Activated CD4-positive, alpha-beta T cell treated with anti-CD3 and anti-CD28 coated beads for 48 hours (primary cell): Measurements from ENCODE around the gene CCDC3.
"Not testable (repeated sequence)": the region's sequence is repeated elsewhere in the genome, so short reads cannot be mapped to it uniquely, and the experiment has no call there.

Experiments
- DNase-seq: peaks from one replicate; pipeline ENCODE4 v3.0.0-alpha.2; 2020

Gene CCDC3

DNA sequence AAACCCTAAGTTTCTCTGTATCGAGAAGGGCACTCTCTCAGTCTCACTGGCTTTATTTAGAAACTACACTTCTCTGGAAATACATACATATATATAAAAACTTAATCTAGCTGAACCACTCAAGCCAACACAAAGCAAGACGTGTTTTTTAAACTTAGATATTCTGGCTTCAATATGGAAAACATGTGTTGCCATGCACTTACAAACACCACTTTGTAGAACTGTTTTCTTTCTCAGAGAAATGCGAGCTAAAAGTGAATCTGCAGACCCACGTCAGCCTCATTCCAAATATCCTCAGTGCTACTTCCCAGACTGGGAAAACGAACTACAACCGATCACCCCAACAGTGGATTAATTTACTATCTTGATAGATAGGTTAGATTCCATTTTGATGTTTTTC, 1.7 kb downstream of the CCDC3 start:
- DNase-seq, result no peak

- no peak for DNase-seq
Measured at GRCh38 chr10:12995425-12995861, 6.1 kb downstream of the CCDC3 start.

DNA sequence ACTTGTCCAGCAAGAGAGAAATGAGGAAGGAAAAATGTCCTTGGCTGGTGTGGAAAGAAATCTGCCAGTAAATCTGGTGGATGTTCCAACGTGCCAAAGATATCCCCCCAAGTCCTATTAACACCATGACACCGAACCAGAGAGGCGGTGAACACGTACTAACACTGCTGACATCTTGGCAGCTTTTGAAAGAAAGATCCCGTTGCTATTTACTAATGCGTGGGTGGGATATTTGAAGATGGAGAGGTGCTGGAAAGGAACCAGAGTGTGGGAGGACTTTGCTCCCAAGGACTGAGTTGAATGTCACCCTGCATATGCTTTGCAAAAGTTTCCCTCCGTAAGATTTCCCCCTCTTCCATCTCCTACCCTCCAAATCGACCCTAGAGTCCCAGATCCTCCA, 7.9 kb downstream of the CCDC3 start:
- DNase-seq, result no peak

DNA sequence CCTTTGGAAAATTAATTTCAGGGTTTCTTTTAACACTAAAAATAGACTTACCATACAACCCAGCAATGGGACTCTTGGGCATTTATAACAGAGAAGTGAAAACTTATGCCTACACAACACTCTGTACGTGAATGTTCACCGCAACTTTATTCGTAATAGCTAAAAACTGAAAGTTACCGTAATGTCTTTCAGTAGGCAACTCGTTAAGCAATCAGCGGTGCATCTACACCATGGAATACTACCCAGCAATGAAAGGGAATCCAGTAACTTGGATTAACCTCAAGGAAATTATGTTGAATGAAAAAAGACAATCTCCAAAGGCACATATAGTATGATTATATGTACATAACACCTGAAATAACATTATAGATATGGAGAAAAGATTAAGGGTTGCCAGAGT, 16.2 kb downstream of the CCDC3 start:
- no peak for DNase-seq

DNA sequence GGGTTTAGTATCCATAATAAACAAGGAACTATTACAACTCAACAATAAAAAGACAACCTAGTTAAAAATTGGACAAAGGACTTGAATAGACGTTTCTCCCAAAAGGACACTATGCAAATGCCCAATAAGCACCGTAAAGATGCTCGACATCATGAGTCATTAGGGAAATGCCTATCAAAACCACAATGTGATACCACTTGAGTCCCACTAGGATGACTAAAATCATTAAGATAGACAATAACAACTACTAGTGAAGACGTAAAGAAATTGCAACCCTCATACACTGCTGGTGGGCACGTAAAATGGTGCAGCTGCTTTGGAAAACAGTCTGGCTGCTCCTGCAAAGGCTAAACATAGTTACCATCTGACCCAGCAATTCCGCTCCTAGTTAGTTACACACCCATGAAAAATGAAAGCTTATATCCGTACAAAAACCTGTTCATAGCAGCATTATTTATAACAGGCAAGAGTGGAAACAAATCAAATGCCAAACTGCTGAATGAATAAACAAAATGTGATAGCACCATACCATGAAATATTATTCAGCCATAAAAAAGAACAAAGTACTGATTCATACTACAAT, 17.3 kb downstream of the CCDC3 start:
- DNase-seq, result no peak

GRCh38 chr10:12983568-12983967, 17.9 kb downstream of the CCDC3 start:
- not testable (repeated sequence) for DNase-seq

DNA sequence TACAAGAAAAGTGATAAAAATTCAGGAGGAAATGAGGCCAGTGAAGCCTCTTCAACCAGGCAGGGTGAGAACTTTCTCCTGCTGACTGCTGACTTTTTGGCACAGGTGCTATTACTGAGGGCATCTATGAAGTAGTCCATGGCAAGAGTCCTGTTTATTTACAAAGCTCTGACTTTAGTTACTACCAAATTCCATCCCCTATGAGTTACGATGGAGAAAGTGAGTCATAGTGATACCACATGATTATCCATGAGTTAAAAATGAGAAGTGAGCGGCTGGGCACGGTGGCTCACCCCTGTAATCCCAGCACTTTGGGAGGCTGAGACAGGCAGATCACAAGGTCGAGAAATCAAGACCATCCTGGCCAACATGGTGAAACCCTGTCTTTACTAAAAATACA, 19.9 kb downstream of the CCDC3 start:
- DNase-seq, result no peak

DNA sequence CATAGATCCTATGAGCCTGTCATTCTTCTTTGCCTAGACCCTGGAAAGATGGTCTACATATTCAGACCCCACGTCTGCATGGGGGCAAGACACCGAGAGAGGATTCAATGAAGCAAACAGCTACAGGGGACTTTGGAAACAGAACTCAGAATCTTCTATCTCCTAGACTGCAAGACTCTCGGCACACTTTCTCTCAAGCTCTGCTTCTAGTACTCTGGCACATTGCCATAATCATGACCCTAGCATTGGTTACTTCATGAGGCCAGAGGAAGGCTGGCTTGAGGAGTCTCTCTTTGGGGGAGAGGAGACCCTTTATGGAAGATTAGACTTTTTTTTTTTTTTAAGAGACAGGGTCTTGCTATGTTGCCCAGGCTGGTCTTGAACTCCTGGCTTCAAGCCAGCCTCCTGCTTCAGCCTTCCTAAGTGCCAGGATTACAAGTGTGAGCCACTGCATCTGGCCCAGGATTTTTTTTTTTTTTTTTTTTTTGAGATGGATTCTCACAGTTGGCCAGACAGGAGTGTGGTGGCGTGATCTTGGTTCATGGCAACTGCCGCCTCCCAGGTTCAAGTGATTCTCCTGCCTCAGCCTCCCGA, 20.7 kb downstream of the CCDC3 start:
- no peak for DNase-seq

- DNase-seq, result no peak
Measured at GRCh38 chr10:12980102-12980661, 21.3 kb downstream of the CCDC3 start.

- no peak for DNase-seq
Measured at GRCh38 chr10:12978891-12979290, 22.6 kb downstream of the CCDC3 start.

DNA sequence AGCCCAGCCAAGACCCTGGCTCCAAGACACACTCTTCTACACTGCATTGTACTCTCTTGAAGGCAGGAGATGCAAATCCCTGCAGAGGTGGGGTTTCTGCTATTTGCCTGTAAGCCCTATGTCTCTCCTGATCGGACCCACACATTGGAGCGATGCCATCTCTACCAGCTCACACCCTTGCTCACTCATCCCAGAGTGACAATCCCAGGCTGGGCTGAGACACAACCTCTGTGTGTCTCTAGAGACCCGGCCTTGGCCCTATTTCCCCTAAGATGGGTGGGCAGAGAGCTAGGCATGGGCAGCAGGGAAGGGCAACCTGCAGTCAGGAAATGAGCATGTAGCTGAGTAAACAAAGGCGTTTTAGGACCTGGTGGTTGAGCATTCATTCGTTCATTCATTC, 25.6 kb downstream of the CCDC3 start:
- no peak for DNase-seq

- DNase-seq, result no peak
Measured at GRCh38 chr10:12975266-12975665, 26.2 kb downstream of the CCDC3 start.

- DNase-seq, result no peak
Measured at GRCh38 chr10:12974491-12975199, 26.9 kb downstream of the CCDC3 start.

- no peak for DNase-seq
Measured at GRCh38 chr10:12974078-12974477, 27.4 kb downstream of the CCDC3 start.

DNA sequence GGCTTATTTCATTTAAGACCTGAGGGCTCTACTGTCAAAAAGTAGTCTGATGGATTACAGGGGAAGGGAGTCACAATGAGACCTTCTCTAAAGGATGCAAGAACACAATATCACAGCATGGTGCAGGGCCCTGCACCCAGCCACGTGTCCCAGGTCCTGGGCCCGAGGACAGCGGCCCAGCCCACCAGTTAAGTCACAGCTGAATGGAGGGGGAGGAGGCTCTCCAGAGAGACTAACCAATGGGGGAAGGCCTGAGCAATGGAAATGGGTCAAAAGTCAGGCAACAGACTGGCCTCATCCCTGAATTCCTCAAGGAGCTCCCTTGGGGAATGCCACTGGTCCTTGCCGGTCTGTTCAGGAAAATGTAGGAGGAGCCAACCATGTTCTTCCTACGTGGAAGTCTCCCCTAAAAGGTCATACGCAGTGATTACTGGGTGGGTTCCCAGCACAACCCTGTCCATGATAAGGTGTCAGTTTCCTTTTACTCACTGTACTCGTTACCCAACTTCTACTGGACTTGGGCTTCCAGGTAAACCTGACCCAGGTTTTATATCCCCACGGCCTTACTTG, 28.3 kb downstream of the CCDC3 start:
- DNase-seq, result no peak

DNA sequence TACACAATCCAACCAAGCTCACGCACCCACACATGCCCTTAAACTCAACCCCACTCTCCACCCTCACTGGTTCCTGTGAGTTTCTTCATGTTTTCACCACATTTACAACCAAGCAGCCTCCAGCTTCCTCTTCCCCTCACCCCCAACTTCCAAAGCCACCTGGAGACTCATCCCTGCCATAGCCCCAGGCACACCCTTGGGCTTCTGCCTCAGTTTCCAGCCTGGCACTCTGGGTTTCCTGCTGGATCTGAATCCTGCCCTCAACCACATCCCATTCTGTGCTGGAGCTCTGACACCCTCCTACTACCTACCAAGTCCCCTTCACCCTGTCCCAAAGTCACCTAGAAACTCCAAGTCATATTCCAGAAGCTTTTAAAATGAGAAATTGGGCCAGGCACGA, 29.4 kb downstream of the CCDC3 start:
- no peak for DNase-seq

DNA sequence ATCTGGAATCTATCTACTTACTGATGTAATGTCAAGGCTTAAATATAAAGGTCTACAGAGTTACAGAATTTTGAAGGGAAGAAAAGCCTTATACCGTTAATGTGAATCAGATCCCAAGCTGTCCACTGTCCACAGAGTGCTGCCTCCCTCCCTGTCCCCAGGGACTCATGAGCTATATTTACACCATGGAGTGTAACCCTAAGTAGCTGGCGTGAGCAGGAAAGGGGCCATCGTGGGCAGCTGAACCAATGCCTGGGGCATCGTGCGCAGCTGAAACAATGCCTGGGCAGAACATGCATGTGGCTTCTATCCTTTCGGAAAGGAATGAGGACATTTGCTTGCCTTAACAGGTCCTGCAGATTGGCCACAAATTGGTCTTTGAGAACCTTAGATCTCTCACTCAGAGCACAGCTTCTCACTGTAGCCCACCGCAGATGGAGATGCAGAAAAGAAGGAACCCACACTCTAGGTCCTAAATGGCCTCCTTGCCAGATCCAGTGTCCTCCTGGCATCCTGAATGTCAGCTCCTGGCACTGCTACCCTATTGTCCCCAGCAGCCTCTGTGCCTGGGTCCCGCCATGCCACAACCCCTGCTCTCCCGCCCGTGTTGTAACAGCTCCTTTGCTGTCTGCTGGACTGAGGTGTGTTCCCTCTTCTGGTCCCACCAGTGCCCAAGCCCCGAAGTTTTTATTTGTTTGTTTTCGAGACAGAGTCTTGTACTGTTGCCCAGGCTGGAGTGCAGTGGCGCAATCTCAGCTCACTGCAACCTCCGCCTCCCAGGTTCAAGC, 30.3 kb downstream of the CCDC3 start:
- DNase-seq, result no peak

DNA sequence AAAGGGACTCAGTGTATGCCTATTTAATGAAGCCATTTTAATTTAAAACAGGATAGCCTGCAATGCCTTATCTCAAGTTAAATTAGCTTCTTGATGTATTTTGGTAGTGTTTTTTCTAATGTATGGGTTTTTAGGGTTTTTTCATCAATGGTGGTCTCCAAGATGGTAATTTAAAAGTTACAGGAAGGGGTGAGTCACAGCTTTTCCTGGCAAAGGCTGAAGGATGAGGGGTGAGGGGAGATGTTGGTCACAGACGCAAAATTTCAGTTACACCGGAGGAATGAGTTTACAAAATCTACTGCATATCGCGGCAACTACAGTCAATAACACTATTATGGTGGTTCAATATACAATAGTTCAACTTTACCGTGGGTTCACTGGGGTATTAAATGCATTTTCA, 31.6 kb downstream of the CCDC3 start:
- DNase-seq, result no peak

DNA sequence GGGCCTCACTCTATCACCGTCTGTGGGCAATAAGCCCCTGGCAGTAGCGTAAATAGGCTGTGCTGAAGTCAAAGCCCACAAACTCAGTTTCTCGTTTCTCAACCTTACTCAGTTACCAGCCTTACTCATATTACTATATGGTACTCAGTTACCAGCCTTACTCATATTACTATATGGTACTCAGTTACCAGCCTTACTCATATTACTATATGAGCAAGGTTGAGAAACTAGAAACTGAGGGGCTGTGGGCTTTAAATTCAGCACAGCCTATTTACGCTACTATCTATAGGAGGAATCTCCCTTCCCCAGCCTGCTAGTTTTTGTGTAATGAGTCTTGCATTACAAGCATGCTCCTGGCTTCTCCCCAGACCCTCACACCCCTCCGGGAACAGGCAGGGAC, 35.4 kb downstream of the CCDC3 start:
- no peak for DNase-seq

- DNase-seq, result no peak
Measured at GRCh38 chr10:12965571-12965970, 35.9 kb downstream of the CCDC3 start.

GRCh38 chr10:12962556-12962955, 39.0 kb downstream of the CCDC3 start:
- no peak for DNase-seq

- no peak for DNase-seq
Measured at GRCh38 chr10:12961416-12962205, 39.9 kb downstream of the CCDC3 start.
